Fibroblast of skin of right quadriceps (primary cell): ENCODE measurements around the gene MB21D2.
"Not testable (repeated sequence)": the region's sequence is repeated elsewhere in the genome, so short reads cannot be mapped to it uniquely, and the experiment has no call there.

Experiments
- DNase-seq: peaks from one replicate; pipeline ENCODE4 v3.0.0-alpha.2; 2013

The MB21D2 gene

GRCh38 chr3:192794216-192794615 lies 123.4 kb downstream of the MB21D2 start:
- DNase-seq = no peak

- not testable (repeated sequence) for DNase-seq
These were observed 128.7 kb downstream of the MB21D2 start for GRCh38 chr3:192788816-192789515.

- no peak for DNase-seq
These were observed 139.1 kb downstream of the MB21D2 start for GRCh38 chr3:192778508-192778907.

- DNase-seq = not testable (repeated sequence)
These were observed 143.3 kb downstream of the MB21D2 start for GRCh38 chr3:192774341-192774740.

- no peak for DNase-seq
These were observed 145.3 kb downstream of the MB21D2 start for GRCh38 chr3:192772240-192772894.

GRCh38 chr3:192758654-192759053 lies 159.0 kb downstream of the MB21D2 start:
- no peak for DNase-seq

GRCh38 chr3:192751148-192751547 lies 166.5 kb downstream of the MB21D2 start:
- no peak for DNase-seq

GRCh38 chr3:192750201-192750600 lies 167.5 kb downstream of the MB21D2 start:
- no peak for DNase-seq

GRCh38 chr3:192747746-192748145 lies 169.9 kb downstream of the MB21D2 start:
- no peak for DNase-seq

- DNase-seq = no peak
These were observed 170.5 kb downstream of the MB21D2 start for GRCh38 chr3:192747145-192747544.
